HG03575 (cell line): ENCODE results near the gene MYRIP.
"Not testable (repeated sequence)": the region's sequence is repeated elsewhere in the genome, so short reads cannot be mapped to it uniquely, and the experiment has no call there.

Source experiments
- ATAC-seq: cut with Tn5 transposase; IDR thresholded peaks from one replicate; pipeline ENCODE4 v1.9.1; 2021; ENCODE audit not compliant: unreplicated experiment, insufficient number of reproducible peaks, low FRiP score; ENCODE audit errors: extremely low read depth

The MYRIP gene

GRCh38 chr3:40097131-40098117 is 288.0 kb downstream of the MYRIP start:
- ATAC-seq, result no peak

- no peak for ATAC-seq
Observed at GRCh38 chr3:40098261-40098759, 288.9 kb downstream of the MYRIP start.

GRCh38 chr3:40099871-40100270 is 290.5 kb downstream of the MYRIP start:
- ATAC-seq, result no peak

- ATAC-seq, result no peak
Observed at GRCh38 chr3:40102182-40102581, 292.8 kb downstream of the MYRIP start.

- ATAC-seq, result no peak
Observed at GRCh38 chr3:40103829-40104228, 294.4 kb downstream of the MYRIP start.

- ATAC-seq, result no peak
Observed at GRCh38 chr3:40104441-40104840, 295.0 kb downstream of the MYRIP start.

- ATAC-seq, result no peak
Observed at GRCh38 chr3:40108643-40109042, 299.2 kb downstream of the MYRIP start.

GRCh38 chr3:40109641-40110490 is 300.5 kb downstream of the MYRIP start:
- ATAC-seq, result no peak

- ATAC-seq, result no peak
Observed at GRCh38 chr3:40116478-40117177, 307.2 kb downstream of the MYRIP start.

GRCh38 chr3:40118091-40118490 is 308.7 kb downstream of the MYRIP start:
- ATAC-seq, result no peak

- no peak for ATAC-seq
Observed at GRCh38 chr3:40120067-40120692, 310.8 kb downstream of the MYRIP start.

GRCh38 chr3:40120806-40121205 is 311.4 kb downstream of the MYRIP start:
- ATAC-seq, result no peak

GRCh38 chr3:40124918-40125317 is 315.5 kb downstream of the MYRIP start:
- no peak for ATAC-seq

GRCh38 chr3:40128166-40128565 is 318.8 kb downstream of the MYRIP start:
- no peak for ATAC-seq

GRCh38 chr3:40129510-40129909 is 320.1 kb downstream of the MYRIP start:
- ATAC-seq, result no peak

- no peak for ATAC-seq
Observed at GRCh38 chr3:40129981-40130380, 320.6 kb downstream of the MYRIP start.

- no peak for ATAC-seq
Observed at GRCh38 chr3:40130721-40131120, 321.3 kb downstream of the MYRIP start.

- ATAC-seq, result not testable (repeated sequence)
Observed at GRCh38 chr3:40133886-40134575, 324.6 kb downstream of the MYRIP start.
